Stimulated activated CD4-positive, alpha-beta T cell treated with anti-CD3 and anti-CD28 coated beads, Interleukin-1b, Interleukin-23, amount 100 ng/mL, for 24 hours (primary cell): ENCODE data around the gene CARHSP1.
"Not testable (repeated sequence)": the region's sequence is repeated elsewhere in the genome, so short reads cannot be mapped to it uniquely, and the experiment has no call there.

ENCODE experiments used
- DNase-seq, 4 experiments: peaks; one replicate each; pipeline ENCODE4 v3.0.0-alpha.2; 2020; ENCODE audit warnings: low read depth in 4 of 4, low spot score in 1 of 4

CARHSP1 gene

DNA sequence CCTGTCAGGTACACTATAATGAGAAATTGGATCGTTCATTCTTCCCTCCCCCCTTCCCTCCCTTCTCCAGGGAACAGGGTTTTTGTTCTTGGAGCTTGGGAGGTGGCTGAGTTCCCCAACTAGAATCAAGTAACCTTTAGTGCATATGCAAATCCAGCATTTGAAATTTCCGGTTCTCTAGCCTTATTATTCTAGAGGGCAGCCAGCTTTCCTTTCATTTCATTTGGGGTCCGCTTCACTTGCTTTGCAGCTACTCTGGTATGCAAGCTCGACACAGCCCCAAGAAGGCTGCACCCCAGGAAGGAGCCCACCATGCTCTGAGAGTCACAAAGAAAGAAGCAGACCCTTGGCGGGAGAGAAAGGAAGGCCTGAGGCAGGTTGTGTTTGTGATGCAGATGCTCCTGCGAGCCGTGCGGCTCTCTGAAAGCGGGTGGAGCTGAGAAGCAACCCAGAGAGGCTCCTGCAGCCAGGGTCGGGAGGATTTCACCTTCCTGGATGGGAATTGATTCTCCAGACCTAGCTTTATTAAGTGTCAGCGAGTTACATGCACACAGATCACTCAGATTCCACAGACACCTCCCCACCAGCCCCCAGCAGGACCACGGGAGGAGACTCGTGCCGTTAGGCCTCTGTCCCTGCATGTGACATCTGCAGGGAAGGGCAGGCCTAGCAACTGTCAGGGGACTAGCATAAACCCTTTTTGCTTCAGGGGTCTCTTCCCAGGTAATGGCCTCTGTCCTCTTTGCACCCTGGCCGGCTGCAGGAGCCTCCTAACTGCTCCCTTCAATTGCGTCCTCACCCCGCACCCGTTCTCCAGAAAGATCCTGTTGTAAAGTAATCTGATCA, 36.7 kb downstream of the CARHSP1 start:
- no peak for DNase-seq

GRCh38 chr16:8831450-8831849, 37.4 kb downstream of the CARHSP1 start:
- DNase-seq = no peak

DNA sequence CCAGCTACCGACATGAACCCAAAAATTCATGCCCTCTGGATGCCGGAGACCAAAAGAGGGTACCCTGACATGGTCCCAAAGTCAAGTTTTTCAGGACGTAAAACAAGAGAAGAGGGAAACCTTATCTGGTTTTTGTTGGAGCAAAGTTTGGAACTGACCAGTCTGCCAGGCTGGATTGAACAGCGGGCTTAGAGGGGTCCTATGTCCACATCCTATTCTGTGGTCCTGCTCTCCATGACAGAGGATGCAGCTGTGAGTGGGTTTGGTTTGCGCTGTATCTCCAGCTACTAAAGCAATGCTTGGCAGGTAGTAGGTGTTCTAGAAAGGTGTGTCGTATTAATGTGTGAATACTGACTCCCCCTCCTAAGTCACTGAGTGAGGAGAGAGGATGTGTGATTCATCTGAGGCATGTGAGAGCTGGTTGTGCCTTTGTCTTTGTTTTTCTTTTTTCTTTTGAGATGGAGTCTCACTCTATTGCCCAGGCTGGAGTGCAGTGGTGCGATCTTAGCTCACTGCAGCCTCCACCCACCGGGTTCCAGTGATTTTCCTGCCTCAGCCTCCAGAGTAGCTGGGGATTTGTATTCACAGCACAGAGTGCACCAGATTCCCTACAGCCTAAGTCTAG, 40.2 kb downstream of the CARHSP1 start:
- no peak for DNase-seq

GRCh38 chr16:8826278-8826879, 42.4 kb downstream of the CARHSP1 start:
- DNase-seq = no peak

DNA sequence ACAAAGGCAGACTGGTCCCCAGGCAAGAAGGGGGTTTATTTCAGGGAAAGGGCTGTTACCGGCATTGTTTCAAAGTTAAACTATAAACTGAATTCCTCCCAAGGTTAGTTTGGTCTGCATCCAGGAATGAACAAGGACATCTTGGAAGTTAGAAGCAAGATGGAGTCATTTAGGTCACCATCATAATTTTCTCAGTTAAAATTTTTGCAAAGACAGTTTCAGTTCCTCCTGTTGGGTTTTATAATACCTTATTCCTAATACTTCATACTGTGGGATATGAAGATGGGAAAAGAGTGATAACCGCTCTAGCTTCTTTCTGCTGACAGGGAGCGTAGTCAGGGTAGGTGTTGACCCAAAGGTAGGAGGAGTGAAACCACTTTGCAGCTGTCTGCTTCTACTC, 46.4 kb downstream of the CARHSP1 start:
- DNase-seq = no peak

DNA sequence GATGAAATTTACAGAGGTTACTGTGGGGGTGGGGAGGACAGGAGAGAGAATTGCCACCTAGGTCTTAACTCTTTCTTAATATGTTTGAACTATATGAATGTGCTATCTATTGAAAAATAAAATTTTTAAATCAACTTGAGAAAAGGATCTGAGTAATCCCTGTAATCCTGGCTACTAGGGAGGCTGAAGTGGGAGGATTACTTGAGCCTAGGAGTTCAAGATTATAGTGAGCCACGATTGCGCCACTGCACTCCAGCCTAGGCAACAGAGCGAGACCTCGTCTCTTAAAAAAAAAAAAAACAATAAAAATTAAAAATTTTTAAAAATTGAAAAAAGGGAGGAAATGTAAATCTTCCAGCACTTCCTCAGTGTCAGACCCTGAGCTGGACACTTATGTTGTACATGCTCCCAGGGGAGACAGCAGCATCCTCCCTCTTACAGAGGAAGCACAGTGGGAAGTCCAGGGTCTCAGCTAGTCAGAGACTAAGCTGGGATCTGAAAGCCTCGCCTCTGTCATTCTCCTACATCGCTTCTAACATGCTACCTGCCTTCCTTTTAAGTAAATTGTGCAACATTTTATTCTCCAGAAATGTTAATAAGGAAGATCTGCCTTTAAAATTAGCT, 49.3 kb downstream of the CARHSP1 start:
- DNase-seq = no peak

DNA sequence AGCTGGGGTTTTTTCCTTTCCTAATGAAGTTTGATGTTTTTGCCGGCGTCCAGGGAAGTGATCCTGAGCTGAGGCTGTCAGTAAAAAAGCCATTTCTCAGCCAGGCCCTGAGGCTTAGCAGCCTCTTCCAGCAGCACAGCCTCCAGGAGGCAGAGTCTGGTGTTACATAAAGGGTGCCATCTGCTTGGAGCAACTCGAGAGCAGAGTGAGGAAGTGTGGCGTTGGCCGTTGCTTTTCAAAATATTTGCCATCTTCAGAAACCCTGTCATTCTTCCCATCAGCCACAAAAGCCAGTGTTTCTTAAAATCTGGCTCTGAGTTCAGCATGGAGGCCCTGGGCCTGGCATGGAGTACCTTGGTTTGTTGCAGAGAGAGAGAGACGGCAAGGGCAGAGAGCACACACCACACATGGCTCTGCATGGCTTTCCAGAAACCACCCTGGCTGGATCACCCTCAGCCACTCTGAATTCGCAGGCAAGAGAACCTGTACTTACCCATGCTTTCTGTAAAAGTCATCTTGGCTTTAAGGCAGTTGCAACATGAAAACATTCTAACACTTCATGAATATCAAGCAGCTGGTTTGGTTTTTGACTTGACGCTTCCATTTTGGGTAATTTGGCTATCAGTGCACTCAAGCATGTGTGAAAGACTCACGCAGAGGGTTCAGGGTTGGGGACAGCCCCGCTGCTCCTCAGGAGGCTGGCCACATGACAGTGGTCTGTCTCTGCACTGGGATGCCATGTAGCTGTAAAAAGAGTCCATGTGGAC, 50.1 kb downstream of the CARHSP1 start:
- no peak for DNase-seq

DNA sequence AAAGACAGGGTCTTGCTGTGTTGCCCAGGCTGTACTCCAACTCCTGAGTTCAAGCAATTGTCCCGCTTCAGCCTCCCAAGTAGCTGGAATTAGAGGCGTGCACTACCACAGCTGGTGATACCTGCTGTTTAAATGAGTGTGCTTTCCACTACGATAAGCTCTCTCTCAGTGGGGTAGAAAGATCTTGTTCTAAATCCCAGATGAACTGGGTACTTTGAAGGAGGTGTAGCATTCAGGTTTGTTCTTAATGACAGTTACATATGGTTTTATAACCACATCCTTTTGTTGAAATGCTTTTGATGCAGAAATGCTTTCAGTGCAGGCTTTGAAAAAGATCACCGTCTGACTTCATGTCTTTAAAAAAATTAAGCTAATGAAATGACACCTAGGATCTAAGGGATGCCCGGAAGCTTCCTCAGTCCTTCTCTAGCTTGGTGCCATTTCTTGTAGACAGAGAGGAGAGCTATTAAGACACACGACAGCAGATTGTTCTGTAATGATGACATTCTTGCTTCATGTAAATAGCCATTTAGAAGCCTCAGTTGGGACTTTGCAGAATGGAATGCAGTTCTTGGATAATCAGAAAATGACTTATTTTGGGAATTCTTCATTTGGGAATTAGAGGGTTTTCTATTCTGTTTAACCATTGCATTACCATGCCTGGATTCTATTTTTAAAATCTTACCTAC, 51.7 kb downstream of the CARHSP1 start:
- no peak for DNase-seq

GRCh38 chr16:8814095-8814806, 54.6 kb downstream of the CARHSP1 start:
- no peak for DNase-seq

GRCh38 chr16:8812162-8812843, 56.5 kb downstream of the CARHSP1 start:
- no peak for DNase-seq

- DNase-seq = no peak
Observed at GRCh38 chr16:8808613-8809353, 60.0 kb downstream of the CARHSP1 start.

- DNase-seq = no peak
Observed at GRCh38 chr16:8808009-8808408, 60.8 kb downstream of the CARHSP1 start.

DNA sequence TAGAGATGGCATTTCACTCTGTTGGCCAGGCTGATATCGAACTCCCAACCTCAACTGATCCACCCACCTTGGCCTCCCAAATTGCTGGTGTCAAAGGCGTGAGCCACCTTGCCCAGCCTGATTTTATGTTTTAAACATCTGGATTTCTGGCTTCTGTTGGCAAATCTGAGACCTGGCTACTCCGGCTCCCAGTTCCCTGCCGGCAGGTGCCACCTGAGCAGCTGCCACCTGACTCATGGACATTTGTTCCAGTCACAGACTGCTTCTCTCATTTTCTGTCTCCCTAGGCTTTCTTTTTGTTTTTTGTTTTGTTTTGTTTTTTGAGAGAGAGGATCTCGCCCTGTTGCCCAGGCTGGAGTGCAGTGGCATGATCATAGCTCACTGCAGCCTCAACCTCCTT, 61.6 kb downstream of the CARHSP1 start:
- DNase-seq = no peak

DNA sequence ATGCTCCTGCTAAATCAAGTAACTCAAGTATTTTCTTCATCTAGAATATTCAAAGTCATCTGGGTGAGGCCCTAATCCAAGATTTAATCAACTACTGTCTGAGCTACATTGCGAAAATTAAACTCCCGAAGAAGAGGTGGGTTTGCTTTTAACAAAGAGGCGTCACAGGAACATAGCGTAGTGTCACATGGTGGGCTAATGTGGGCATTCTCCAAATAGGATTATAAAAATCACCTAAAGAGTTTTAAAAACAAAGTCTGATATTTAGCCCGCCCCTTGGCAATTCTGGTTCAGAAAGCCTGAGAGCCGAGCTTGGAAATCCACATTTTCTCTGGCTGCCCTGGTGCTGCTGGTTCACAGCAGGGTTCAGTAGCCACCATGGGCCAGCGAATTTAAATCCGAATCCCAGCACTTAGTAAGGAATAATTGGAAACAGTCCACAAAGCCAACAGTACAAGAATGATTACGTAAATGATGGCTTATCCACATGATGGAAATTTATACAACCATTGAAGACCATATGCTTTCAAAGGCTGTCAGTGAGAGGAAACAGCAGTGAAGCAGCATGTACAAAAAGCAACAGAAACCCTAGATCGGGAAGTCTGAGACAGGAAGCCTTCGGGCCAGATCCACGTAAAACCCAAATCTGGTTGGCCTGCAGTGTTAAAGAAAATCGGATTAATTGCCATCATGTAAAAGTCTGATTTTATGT, 62.4 kb downstream of the CARHSP1 start:
- DNase-seq = no peak

DNA sequence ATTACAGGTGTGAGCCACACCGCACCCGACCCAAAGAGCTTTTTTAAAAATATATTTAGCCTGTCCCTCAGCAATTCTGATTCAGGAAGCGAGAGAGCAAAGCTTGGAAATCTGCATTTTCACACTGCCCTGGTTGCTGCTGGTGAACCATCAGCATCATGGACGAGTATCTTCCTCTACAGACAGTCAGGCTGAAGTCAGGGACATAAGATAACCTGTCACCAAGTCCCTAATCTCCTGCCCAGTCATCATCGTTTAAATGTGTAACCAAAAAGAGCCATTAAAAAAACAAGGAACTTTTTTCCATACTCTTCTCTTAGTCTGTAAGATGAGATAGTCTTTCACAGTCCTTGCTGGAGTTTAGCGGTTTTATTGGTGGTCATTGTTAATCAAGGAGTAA, 64.5 kb downstream of the CARHSP1 start:
- no peak for DNase-seq

GRCh38 chr16:8803733-8804132, 65.1 kb downstream of the CARHSP1 start:
- DNase-seq = not testable (repeated sequence)
